IMR-90 (cell line): ENCODE results near the gene MICAL2. TPM values are rescaled to one million over a fixed set of nuclear protein-coding genes. Genes with fewer than 3 reads are reported as not detected.

Experiments used
- ATAC-seq: fragments of 200-7000 bp; cut with Tn5 transposase; 2 replicates; pipeline ENCODE4 v1.9.1; 2020; ENCODE audit warnings: low read depth, mild to moderate bottlenecking, moderate library complexity
- BruUV-seq: library from RNA; stranded (reverse); fragments of 400-500 nt; replicated peaks from 2 replicates; lab custom pipeline; 2021; lab: Mats Ljungman, UMichigan
- CTCF ChIA-PET: fragments of 300-600 bp; formaldehyde crosslinking; extraction: SDS; loops from one replicate; lab custom pipeline; 2021; ENCODE audit warnings: antibody characterized with exemption; lab: Yijun Ruan, JAX
- POLR2A ChIA-PET: fragments of 300-600 bp; sonication (Branson Sonifier 250); formaldehyde crosslinking; loops from one replicate; lab custom pipeline; 2022; ENCODE audit warnings: antibody characterized with exemption; ENCODE audit not compliant: unreplicated experiment; lab: Charles Lee
- DNase-seq: peaks from one replicate; pipeline ENCODE4 v3.0.0; 2013
- H2AFZ ChIP-seq: replicated peaks from 2 replicates; pipeline ENCODE3; 2013; ENCODE audit warnings: low read length, mild to moderate bottlenecking; ENCODE audit not compliant: poor library complexity
- H2AK5ac ChIP-seq: 2 replicates; pipeline ENCODE4 v1.6.1; 2013; ENCODE audit warnings: low read depth, low read length, inconsistent platforms
- H2AK9ac ChIP-seq: replicated peaks from 2 replicates; pipeline ENCODE3; 2013; ENCODE audit warnings: mild to moderate bottlenecking, low read depth, low read length, moderate library complexity; ENCODE audit not compliant: poor library complexity
- H2BK120ac ChIP-seq: 2 replicates; pipeline ENCODE4 v1.6.1; 2013; ENCODE audit warnings: low read depth, low read length, inconsistent platforms
- H2BK15ac ChIP-seq: 3 replicates; pipeline ENCODE4 v1.6.1; 2013; ENCODE audit warnings: low read depth, low read length, inconsistent platforms
- H2BK20ac ChIP-seq: 2 replicates; pipeline ENCODE4 v1.6.1; 2013; ENCODE audit warnings: low read depth, mild to moderate bottlenecking, inconsistent platforms, low read length, moderate library complexity
- H2BK5ac ChIP-seq: 2 replicates; pipeline ENCODE4 v1.6.1; 2013; ENCODE audit warnings: mild to moderate bottlenecking, low read depth, low read length, inconsistent platforms; ENCODE audit not compliant: poor library complexity, severe bottlenecking
- H3K14ac ChIP-seq: replicated peaks from 2 replicates; pipeline ENCODE4 v1.6.1; 2013; ENCODE audit warnings: low read depth, low read length, inconsistent platforms
- H3K18ac ChIP-seq: 2 replicates; pipeline ENCODE4 v1.6.1; 2013; ENCODE audit warnings: low read depth, low read length, control low read depth
- H3K23ac ChIP-seq: 2 replicates; pipeline ENCODE4 v1.6.1; 2013; ENCODE audit warnings: low read depth, low read length, inconsistent platforms
- H3K27ac ChIP-seq: 2 replicates; pipeline ENCODE4 v1.5.1; 2013; ENCODE audit warnings: mild to moderate bottlenecking, control low read depth, low read length; ENCODE audit not compliant: insufficient read depth
- H3K27me3 ChIP-seq: 2 replicates; pipeline ENCODE4 v1.6.1; 2013; ENCODE audit warnings: low read length; ENCODE audit not compliant: control insufficient read depth, insufficient read depth
- H3K36me3 ChIP-seq: 2 replicates; pipeline ENCODE4 v1.6.1; 2013; ENCODE audit warnings: low read length, mixed read lengths; ENCODE audit not compliant: control insufficient read depth, insufficient read depth
- H3K4ac ChIP-seq: 2 replicates; pipeline ENCODE4 v1.6.1; 2013; ENCODE audit warnings: low read depth, low read length, inconsistent platforms
- H3K4me1 ChIP-seq: 2 replicates; pipeline ENCODE4 v1.6.1; 2013; ENCODE audit warnings: low read length, mixed read lengths; ENCODE audit not compliant: control insufficient read depth, insufficient read depth
- H3K4me2 ChIP-seq: 2 replicates; pipeline ENCODE4 v1.6.1; 2013; ENCODE audit warnings: low read depth, mild to moderate bottlenecking, control low read depth, low read length, moderate library complexity
- H3K4me3 ChIP-seq: 2 replicates; pipeline ENCODE4 v1.5.1; 2013; ENCODE audit warnings: low read depth, mild to moderate bottlenecking, control low read depth, low read length, moderate library complexity; ENCODE audit not compliant: insufficient read depth
- H3K56ac ChIP-seq: 2 replicates; pipeline ENCODE4 v1.6.1; 2013; ENCODE audit warnings: low read length, inconsistent platforms; ENCODE audit not compliant: insufficient read depth; ENCODE audit errors: extremely low read depth
- H3K79me1 ChIP-seq, 2 experiments: 2 replicates each; pipeline ENCODE4 v1.6.1; 2013; ENCODE audit warnings: low read length in 2 of 2, inconsistent platforms in 1 of 2, low read depth in 1 of 2
- H3K9ac ChIP-seq: 2 replicates; pipeline ENCODE4 v1.6.1; 2013; ENCODE audit warnings: low read depth, low read length, control low read depth
- H3K9me1 ChIP-seq: 2 replicates; pipeline ENCODE4 v1.6.1; 2013; ENCODE audit warnings: low read length, inconsistent platforms; ENCODE audit not compliant: insufficient read depth
- H3K9me3 ChIP-seq: 2 replicates; pipeline ENCODE4 v1.6.1; 2013; ENCODE audit warnings: low read length; ENCODE audit not compliant: control insufficient read depth, insufficient read depth
- H4K20me1 ChIP-seq: 2 replicates; pipeline ENCODE4 v1.6.1; 2013; ENCODE audit warnings: low read length, inconsistent platforms; ENCODE audit not compliant: insufficient read depth
- H4K5ac ChIP-seq: 2 replicates; pipeline ENCODE4 v1.6.1; 2013; ENCODE audit warnings: mild to moderate bottlenecking, low read depth, low read length, control low read depth
- H4K8ac ChIP-seq, 2 experiments: 2 replicates each; pipeline ENCODE4 v1.6.1; 2013; ENCODE audit warnings: low read depth in 2 of 2, low read length in 2 of 2, control low read depth in 1 of 2, inconsistent platforms in 1 of 2
- H4K91ac ChIP-seq: 2 replicates; pipeline ENCODE4 v1.6.1; 2013; ENCODE audit warnings: low read depth, low read length, inconsistent platforms; ENCODE audit not compliant: insufficient read depth
- BHLHE40 ChIP-seq: fragments of 150-350 bp; IDR thresholded peaks from 2 replicates; pipeline ENCODE4 v1.6.1; 2016; ENCODE audit warnings: mild to moderate bottlenecking, low read depth, low read length
- CEBPB ChIP-seq: IDR thresholded peaks from 2 replicates; pipeline ENCODE4 v1.6.1; 2012; ENCODE audit warnings: low read depth, low read length, improper control_type of control experiment
- CHD1 ChIP-seq: IDR thresholded peaks from 2 replicates; pipeline ENCODE4 v1.6.1; 2012; ENCODE audit warnings: low read depth, low read length, improper control_type of control experiment
- FOS ChIP-seq: fragments of 150-350 bp; IDR thresholded peaks from 2 replicates; pipeline ENCODE4 v1.6.1; 2016; ENCODE audit warnings: low read depth, low read length
- MAFK ChIP-seq: IDR thresholded peaks from 2 replicates; pipeline ENCODE4 v1.6.1; 2012; ENCODE audit warnings: low read depth, low read length, improper control_type of control experiment
- MAZ ChIP-seq: IDR thresholded peaks from 2 replicates; pipeline ENCODE4 v1.6.1; 2012; ENCODE audit warnings: low read depth, mild to moderate bottlenecking, low read length, improper control_type of control experiment, moderate library complexity, borderline replicate concordance
- MXI1 ChIP-seq: IDR thresholded peaks from 2 replicates; pipeline ENCODE4 v1.6.1; 2012; ENCODE audit warnings: low read depth, mild to moderate bottlenecking, low read length, moderate library complexity, borderline replicate concordance
- NFE2L2 ChIP-seq: fragments of 150-350 bp; IDR thresholded peaks from 2 replicates; pipeline ENCODE4 v1.6.1; 2016; ENCODE audit warnings: low read depth, mild to moderate bottlenecking, low read length
- POLR2A ChIP-seq: IDR thresholded peaks from 2 replicates; pipeline ENCODE4 v1.6.1; 2012; ENCODE audit warnings: mild to moderate bottlenecking, low read depth, low read length
- RAD21 ChIP-seq: IDR thresholded peaks from 2 replicates; pipeline ENCODE4 v1.6.1; 2012; ENCODE audit warnings: low read length, improper control_type of control experiment
- RCOR1 ChIP-seq: IDR thresholded peaks from 2 replicates; pipeline ENCODE4 v1.6.1; 2012; ENCODE audit warnings: mild to moderate bottlenecking, low read length, improper control_type of control experiment; ENCODE audit not compliant: insufficient replicate concordance
- RFX5 ChIP-seq: IDR thresholded peaks from 2 replicates; pipeline ENCODE4 v1.8.0; 2012; ENCODE audit warnings: low read depth, mild to moderate bottlenecking, low read length, moderate library complexity
- SMC3 ChIP-seq: fragments of 150-350 bp; IDR thresholded peaks from 2 replicates; pipeline ENCODE4 v1.6.1; 2016; ENCODE audit warnings: low read depth, mild to moderate bottlenecking, antibody characterized with exemption, low read length, moderate library complexity
- WGBS, 2 experiments: methylation state at CpG; one replicate each; pipeline versions ENCODE4 v1.1.5 to v1.1.7; 2013; ENCODE audit warnings: missing lambda C conversion rate in 2 of 2; ENCODE audit not compliant: insufficient read length in 1 of 2; ENCODE audit errors: extremely low coverage in 2 of 2; 5-methylcytosine and 5-hydroxymethylcytosine counted together
- dilution Hi-C: fragments of 300-500 bp; cut with HindIII; formaldehyde crosslinking; loops from one replicate; pipeline ENCODE4 v1.14.3; 2018; ENCODE audit warnings: low sequenced_read_pairs; ENCODE audit not compliant: unreplicated experiment
- in situ Hi-C: fragments of 300-500 bp; cut with MboI; formaldehyde crosslinking; loops from 3 replicates; pipeline ENCODE4 v1.14.3; 2019; ENCODE audit warnings: low sequenced_read_pairs, inconsistent platforms, mixed read lengths
- intact Hi-C: fragments of 100-400 bp; cut with micrococcal nuclease; formaldehyde crosslinking; loops from 2 replicates; pipeline ENCODE4 v1.10.0; 2022
- polyA plus RNA-seq, 3 experiments: library from polyadenylated mRNA; depleted of rRNA; stranded (reverse); fragments of >200 nt; gene quantifications; 2 replicates each; pipeline ENCODE4 v1.2.3, GENCODE V29; 2012; ENCODE audit warnings: low replicate concordance in 1 of 3
- total RNA-seq: library from RNA; depleted of rRNA; stranded (reverse); fragments of >200 nt; gene quantifications from 2 replicates; pipeline ENCODE4 v1.2.3, GENCODE V29; 2012
- TF ChIP-seq, protein P1 (sequence below): fragments of 150-350 bp; IDR thresholded peaks from 2 replicates; pipeline ENCODE4 v1.6.1; 2017; ENCODE audit warnings: mild to moderate bottlenecking, antibody characterized with exemption, low read length, low read depth
- TF ChIP-seq, protein P2 (sequence below): fragments of 150-350 bp; IDR thresholded peaks from 2 replicates; pipeline ENCODE4 v1.6.1; 2016; ENCODE audit warnings: low read depth, mild to moderate bottlenecking, low read length, moderate library complexity, borderline replicate concordance
- TF ChIP-seq, protein P3 (sequence below): conservative IDR thresholded peaks from 2 replicates; pipeline ENCODE4 v1.5.1; 2012; ENCODE audit warnings: mild to moderate bottlenecking, low read depth, low read length, improper control_type of control experiment

MICAL2 gene
- total and polyA plus RNA-seq, 2 of the 4 experiments (the other 2 are of a cell fraction): 170 to 336 TPM

DNA sequence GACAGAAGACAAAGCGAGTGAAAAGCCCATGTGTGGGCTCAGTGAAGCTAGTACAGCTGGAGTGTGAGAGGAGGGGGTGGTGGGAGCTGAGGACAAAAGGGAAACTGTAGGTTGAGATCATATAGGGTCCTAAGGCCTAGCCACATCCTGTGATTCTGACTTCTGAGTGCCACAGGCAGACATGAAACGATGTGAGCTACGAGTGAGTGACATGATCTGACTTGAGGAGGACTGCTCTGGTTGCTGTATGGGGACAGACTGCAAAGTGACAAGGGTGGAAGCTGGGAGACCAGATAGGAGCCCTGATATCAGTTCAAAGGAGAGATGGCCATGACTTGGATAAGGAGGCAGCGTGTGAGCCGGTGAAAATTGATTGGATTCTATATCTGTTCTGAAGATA is 85.4 kb downstream of the MICAL2 start:
- Histone ChIP-seq H4K20me1 (no peaks in the 10 kb centered on the region; the same call in 1 of the 2 replicates), H3K36me3 (peaks cover 7% of the 10 kb centered on the region; the same call in 1 of the 2 replicates), H3K79me1 (peaks cover 33 to 87% of the 10 kb centered on the region in 2 experiments), H2BK15ac (peak overlapping the region; percentile 67; the same call in 2 of the 3 replicates), H3K9me3 (no peaks in the 10 kb centered on the region), H3K4me3 (no peak overlapping the region), H3K14ac (peak overlapping the region; percentile 61), H3K27ac (no peak overlapping the region), H2BK5ac (peak overlapping the region; percentile 7), H4K5ac (peak overlapping the region; percentile 1; the same call in 1 of the 2 replicates), H2AFZ (peak overlapping the region; percentile 16), H3K4me1 (peaks cover 32% of the 10 kb centered on the region), H3K56ac (no peak overlapping the region), H3K4ac (peak overlapping the region; percentile 81), H2AK9ac (no peak overlapping the region), H2BK120ac (peak overlapping the region; percentile 77; the same call in 1 of the 2 replicates), H2AK5ac (peak overlapping the region; percentile 87), H4K91ac (peak overlapping the region; percentile 53; the same call in 1 of the 2 replicates), H3K9ac (no peak overlapping the region), H4K8ac (peak overlapping the region; percentile 44 to 53; a peak in 2 of 4 replicates), H3K23ac (peak overlapping the region; percentile 95), H2BK20ac (0 out of 2 replicates have a peak overlapping the region, but pooled peaks have one; percentile 1), H3K18ac (no peak overlapping the region), H3K9me1 (peaks cover 46% of the 10 kb centered on the region), H3K4me2 (no peak overlapping the region), H3K27me3 (no peaks in the 10 kb centered on the region)
- TF ChIP-seq MAZ: no peak
- TF ChIP-seq, protein P1, sequence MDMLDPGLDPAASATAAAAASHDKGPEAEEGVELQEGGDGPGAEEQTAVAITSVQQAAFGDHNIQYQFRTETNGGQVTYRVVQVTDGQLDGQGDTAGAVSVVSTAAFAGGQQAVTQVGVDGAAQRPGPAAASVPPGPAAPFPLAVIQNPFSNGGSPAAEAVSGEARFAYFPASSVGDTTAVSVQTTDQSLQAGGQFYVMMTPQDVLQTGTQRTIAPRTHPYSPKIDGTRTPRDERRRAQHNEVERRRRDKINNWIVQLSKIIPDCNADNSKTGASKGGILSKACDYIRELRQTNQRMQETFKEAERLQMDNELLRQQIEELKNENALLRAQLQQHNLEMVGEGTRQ: no peak
- TF ChIP-seq POLR2A: no peak
- no peak for TF ChIP-seq CHD1
- TF ChIP-seq, protein P2, sequence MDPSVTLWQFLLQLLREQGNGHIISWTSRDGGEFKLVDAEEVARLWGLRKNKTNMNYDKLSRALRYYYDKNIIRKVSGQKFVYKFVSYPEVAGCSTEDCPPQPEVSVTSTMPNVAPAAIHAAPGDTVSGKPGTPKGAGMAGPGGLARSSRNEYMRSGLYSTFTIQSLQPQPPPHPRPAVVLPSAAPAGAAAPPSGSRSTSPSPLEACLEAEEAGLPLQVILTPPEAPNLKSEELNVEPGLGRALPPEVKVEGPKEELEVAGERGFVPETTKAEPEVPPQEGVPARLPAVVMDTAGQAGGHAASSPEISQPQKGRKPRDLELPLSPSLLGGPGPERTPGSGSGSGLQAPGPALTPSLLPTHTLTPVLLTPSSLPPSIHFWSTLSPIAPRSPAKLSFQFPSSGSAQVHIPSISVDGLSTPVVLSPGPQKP: no peak
- no peak for TF ChIP-seq MXI1
- TF ChIP-seq NFE2L2: no peak
- TF ChIP-seq MAFK: no peak
- TF ChIP-seq CEBPB: no peak
- TF ChIP-seq RAD21: no peak
- no peak for TF ChIP-seq FOS
- no peak for TF ChIP-seq RCOR1
- no peak for TF ChIP-seq RFX5
- TF ChIP-seq SMC3: no peak
- TF ChIP-seq, protein P3, sequence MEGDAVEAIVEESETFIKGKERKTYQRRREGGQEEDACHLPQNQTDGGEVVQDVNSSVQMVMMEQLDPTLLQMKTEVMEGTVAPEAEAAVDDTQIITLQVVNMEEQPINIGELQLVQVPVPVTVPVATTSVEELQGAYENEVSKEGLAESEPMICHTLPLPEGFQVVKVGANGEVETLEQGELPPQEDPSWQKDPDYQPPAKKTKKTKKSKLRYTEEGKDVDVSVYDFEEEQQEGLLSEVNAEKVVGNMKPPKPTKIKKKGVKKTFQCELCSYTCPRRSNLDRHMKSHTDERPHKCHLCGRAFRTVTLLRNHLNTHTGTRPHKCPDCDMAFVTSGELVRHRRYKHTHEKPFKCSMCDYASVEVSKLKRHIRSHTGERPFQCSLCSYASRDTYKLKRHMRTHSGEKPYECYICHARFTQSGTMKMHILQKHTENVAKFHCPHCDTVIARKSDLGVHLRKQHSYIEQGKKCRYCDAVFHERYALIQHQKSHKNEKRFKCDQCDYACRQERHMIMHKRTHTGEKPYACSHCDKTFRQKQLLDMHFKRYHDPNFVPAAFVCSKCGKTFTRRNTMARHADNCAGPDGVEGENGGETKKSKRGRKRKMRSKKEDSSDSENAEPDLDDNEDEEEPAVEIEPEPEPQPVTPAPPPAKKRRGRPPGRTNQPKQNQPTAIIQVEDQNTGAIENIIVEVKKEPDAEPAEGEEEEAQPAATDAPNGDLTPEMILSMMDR: no peak
- TF ChIP-seq BHLHE40: no peak
- in situ Hi-C loops: no loop called here
- intact Hi-C loops: no loop called here
- ChIA-PET POLR2A (interaction anchor here (0.6 kb wide), 1 partner anchor 91 kb away, joined by 4 read pairs; no protein-coding TSS in a partner anchor), CTCF (no interaction called here)
- no TSS peak for BruUV-seq
- DNase-seq (no peak), ATAC-seq (no peak)
- dilution Hi-C loops: no loop called here
- 88% methylated on average over 4 of the region's 5 CpGs; no CpG with 5 or more reads in 1 of the 2 experiments for WGBS, 2 experiments
